Bronchus fibroblast of lung (primary cell): ENCODE results near the gene ARHGAP19. TPM values are rescaled to one million over a fixed set of nuclear protein-coding genes. Genes with fewer than 3 reads are reported as not detected.

ENCODE experiments used
- total RNA-seq: library from RNA; depleted of rRNA; stranded (reverse); fragments of >200 nt; gene quantifications from 2 replicates; pipeline ENCODE4 v1.2.3, GENCODE V29; 2015

ARHGAP19 gene
- total RNA-seq: 11.3 and 16.5 TPM in 2 replicates

DNA sequence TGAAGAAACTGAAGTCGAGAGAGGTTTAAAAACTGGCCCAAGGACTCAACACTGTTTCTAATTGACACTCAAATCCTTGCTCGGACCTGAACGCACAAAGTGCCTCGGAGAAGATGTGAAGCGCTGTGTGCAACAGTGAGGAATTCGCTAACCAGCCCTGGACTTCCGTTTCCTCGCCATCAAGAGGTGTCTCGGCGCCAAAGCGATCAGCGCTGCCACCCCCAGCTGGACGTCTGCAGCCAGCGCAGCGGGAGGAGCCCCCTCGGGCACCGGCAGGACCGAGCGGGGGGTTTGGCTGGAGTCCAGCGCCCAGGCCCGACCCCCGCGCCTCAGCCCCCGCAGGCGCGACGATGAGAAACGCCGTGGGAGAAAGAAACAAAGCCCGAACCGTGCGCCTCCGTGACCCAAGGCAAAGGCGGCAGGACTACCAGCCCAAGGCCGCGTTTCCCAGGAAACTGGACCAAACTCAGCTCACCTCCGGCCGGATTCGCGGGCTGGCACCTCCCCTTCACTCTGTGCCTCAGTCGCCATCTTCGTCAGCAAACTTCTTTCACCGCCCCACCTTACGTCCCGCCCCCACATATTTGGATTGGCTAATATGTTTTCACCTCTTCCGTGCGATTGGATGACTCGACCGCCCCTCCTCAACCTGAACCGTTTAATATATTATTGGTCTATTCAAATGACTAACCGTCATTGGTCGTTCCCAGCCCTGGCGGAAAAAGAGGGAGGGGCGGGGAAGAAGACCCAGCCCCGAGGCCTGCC, at the start of gene ARHGAP19:
Gene ARHGAP19 (minus strand): TSS at position 541 of the 765 bp plus-strand sequence. CDS start 10 bp downstream, at position 531.

DNA sequence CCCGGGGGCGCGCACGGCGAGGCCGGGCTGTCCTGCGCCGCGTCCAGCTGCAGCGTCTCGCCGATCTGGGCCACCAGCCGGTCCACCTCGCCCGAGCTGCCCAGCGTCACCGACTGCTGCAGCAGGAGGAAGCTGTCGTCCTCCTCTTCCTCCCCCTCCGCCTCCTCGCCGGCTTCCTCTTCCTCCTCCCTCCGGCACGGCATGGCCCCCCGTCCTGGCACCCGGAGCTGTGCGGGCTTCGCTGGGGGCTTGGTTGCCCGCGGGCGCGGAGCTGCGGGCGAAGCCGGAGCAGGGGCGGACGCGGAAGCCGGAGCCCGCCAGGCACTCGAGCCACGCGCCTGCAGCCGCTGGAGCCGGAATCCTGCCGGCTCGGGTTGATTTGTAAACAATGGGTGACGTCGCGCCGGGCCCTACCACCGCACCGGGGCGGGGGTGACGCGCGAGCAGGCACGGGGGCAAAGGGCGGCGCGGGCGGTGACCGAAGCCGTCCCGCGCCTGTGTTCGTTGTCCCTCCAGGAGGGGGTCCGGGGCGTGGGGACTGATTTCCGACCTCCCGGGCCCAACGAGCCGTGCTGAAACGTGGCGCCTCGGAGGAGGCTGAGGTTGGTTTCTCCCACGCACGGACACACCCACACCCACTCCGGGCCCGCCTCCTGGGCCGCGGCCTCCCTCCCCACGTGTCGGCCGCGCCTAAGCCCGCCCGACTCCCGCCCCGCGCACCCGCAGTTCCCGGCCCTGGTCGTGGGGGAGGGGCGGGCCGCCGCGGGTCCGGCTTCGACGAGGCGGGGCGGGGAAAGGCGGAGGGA, 42.1 kb upstream of the ARHGAP19 start, which contains the start of gene FRAT2:
Gene FRAT2 (minus strand): TSS at position 360 of the 806 bp plus-strand sequence. CDS start 157 bp downstream, at position 203.

DNA sequence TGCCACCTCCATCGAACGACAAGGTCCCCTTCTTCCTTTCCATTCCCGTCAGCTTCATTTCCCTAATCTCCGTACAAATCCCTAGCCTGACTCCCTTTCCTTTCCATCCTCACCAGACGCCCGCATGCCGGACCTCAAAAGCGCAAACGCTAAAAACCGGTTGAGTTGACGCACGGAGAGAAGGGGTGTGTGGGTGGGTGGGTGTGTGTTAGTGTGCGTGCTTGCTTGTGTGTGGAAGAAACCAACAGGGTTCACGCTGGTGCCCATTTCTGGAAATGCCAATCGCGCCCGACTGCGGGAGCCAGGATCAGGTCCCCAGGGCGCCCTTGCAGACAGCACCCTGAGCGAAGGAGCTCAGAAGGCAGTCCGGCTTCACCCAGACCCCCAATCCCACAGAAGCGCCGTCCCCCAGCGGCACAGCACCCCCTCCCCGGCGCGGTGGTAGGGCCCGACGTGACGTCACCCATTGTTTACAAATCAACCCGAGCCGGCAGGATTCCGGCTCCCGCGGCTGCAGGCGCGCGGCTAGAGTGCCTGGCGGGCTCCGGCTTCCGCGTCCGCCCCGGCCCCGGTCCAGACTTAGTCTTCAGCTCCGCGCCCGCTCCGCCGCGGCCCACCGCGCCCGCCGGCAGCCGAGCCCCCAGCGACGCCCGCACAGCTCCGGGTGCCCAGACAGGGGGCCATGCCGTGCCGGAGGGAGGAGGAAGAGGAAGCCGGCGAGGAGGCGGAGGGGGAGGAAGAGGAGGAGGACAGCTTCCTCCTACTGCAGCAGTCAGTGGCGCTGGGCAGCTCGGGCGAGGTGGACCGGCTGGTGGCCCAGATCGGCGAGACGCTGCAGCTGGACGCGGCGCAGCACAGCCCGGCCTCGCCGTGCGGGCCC, 26.6 kb upstream of the ARHGAP19 start, which contains the start of gene FRAT1:
Gene FRAT1 (plus strand): TSS at position 500 of the 880 bp plus-strand sequence. CDS start 183 bp downstream, at position 683.

DNA sequence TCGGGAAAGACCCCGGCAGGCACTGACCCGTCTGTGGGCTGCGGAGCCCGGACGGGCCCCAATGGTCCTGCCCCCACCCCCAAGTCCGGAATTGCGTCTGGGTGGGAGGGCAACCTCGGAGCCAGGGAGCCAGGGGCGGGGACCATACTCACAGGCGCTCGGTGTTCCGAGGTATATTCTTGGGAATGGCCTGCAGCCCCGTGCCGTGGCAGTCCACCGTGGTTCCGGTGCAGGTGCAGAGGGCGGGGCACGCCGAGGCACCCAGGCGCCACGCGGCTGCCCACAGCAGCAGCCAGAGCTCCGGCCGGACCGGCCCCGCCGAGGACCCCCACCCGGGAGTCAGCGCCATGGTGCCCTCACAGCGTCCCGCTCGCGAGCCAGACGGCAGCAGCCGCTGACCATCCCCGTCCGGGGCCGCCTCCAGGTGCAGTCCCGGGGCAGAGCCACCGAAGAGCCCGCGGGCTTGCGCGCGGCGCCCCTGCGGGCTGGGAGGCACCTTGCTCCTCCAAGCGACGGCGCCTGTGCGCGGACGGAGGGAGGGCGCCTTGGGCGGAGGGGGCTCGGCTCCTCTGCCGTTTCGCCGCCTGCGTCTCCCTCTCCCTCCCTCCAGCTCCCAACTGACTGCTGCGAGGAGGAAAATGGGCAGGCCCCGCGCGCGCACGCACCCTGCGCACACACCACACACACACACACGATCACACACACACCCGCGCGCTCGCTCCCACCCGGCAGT, 106.9 kb downstream of the ARHGAP19 start, which contains the start of gene SLIT1:
Gene SLIT1 (minus strand): TSS at position 634 of the 733 bp plus-strand sequence. CDS start 285 bp downstream, at position 349.

Other genes starting within 250 kb of the ARHGAP19 start
- under 0.01 and 0.17 TPM in 2 replicates for gene SLIT1, start 106.7 kb downstream of the ARHGAP19 start, total RNA-seq
- gene FRAT1, start 26.6 kb upstream of the ARHGAP19 start, total RNA-seq: 1.0 and 1.6 TPM in 2 replicates
- gene FRAT2, start 42.1 kb upstream of the ARHGAP19 start, total RNA-seq: 2.7 and 3.7 TPM in 2 replicates
- gene RRP12, start 108.7 kb upstream of the ARHGAP19 start, total RNA-seq: 20.7 and 21.0 TPM in 2 replicates
- 519 and 549 TPM in 2 replicates for gene PGAM1, start 133.6 kb upstream of the ARHGAP19 start, total RNA-seq
- 55.8 and 65.1 TPM in 2 replicates for gene EXOSC1, start 153.4 kb upstream of the ARHGAP19 start, total RNA-seq
- gene ZDHHC16, start 153.5 kb upstream of the ARHGAP19 start, total RNA-seq: 54.1 and 54.3 TPM in 2 replicates
- 97.0 and 103 TPM in 2 replicates for gene MMS19, start 205.8 kb upstream of the ARHGAP19 start, total RNA-seq
- 19.5 and 20.2 TPM in 2 replicates for gene UBTD1, start 206.3 kb upstream of the ARHGAP19 start, total RNA-seq